ENCODE results near the gene CNPY4.
"Not testable (repeated sequence)": the region's sequence is repeated elsewhere in the genome, so short reads cannot be mapped to it uniquely, and the experiment has no call there.

CNPY4 gene

GRCh38 chr7:100146350-100146749 is 26.9 kb downstream of the CNPY4 start:
- DNase-seq (ENCODE audit: low read depth in 1 of 2, low spot score in 1 of 2) = not testable (repeated sequence)

- DNase-seq (ENCODE audit: low read depth in 1 of 2, low spot score in 1 of 2) = no peak
These were observed 27.8 kb downstream of the CNPY4 start for GRCh38 chr7:100147278-100147677.

- DNase-seq (ENCODE audit: low read depth in 1 of 2, low spot score in 1 of 2) = no peak
These were observed 28.8 kb downstream of the CNPY4 start for GRCh38 chr7:100148225-100148558.

GRCh38 chr7:100148559-100149328 is 29.3 kb downstream of the CNPY4 start, which contains the start of gene LAMTOR4:
LAMTOR4 (plus strand) TSS chr7:100148918; CDS start chr7:100148973, 55 bp downstream.
- peak; percentile 93 to 97 for DNase-seq (ENCODE audit: low read depth in 1 of 2, low spot score in 1 of 2)

- DNase-seq (ENCODE audit: low read depth in 1 of 2, low spot score in 1 of 2) = no peak
These were observed 33.0 kb downstream of the CNPY4 start for GRCh38 chr7:100152404-100152803.

GRCh38 chr7:100152937-100153666 is 33.7 kb downstream of the CNPY4 start:
- no peak for DNase-seq (ENCODE audit: low read depth in 1 of 2, low spot score in 1 of 2)

- no peak for DNase-seq (ENCODE audit: low read depth in 1 of 2, low spot score in 1 of 2)
These were observed 34.5 kb downstream of the CNPY4 start for GRCh38 chr7:100153708-100154535.

GRCh38 chr7:100154651-100155491 is 35.4 kb downstream of the CNPY4 start:
- DNase-seq (ENCODE audit: low read depth in 1 of 2, low spot score in 1 of 2) = no peak

GRCh38 chr7:100155553-100156317 is 36.3 kb downstream of the CNPY4 start:
- no peak for DNase-seq (ENCODE audit: low read depth in 1 of 2, low spot score in 1 of 2)

- no peak for DNase-seq (ENCODE audit: low read depth in 1 of 2, low spot score in 1 of 2)
These were observed 37.1 kb downstream of the CNPY4 start for GRCh38 chr7:100156331-100157068.

- DNase-seq (ENCODE audit: low read depth in 1 of 2, low spot score in 1 of 2) = no peak
These were observed 37.6 kb downstream of the CNPY4 start for GRCh38 chr7:100157069-100157333.

GRCh38 chr7:100157334-100158228 is 38.1 kb downstream of the CNPY4 start:
- no peak for DNase-seq (ENCODE audit: low read depth in 1 of 2, low spot score in 1 of 2)

- DNase-seq (ENCODE audit: low read depth in 1 of 2, low spot score in 1 of 2) = peak; percentile 85 to 88
These were observed 39.0 kb downstream of the CNPY4 start, which contains the start of gene TRAPPC14 for GRCh38 chr7:100158229-100159098. TRAPPC14 (minus strand) TSS chr7:100158723; CDS start chr7:100158499, 224 bp downstream.

GRCh38 chr7:100159099-100159623 is 39.7 kb downstream of the CNPY4 start:
- no peak for DNase-seq (ENCODE audit: low read depth in 1 of 2, low spot score in 1 of 2)

- DNase-seq (ENCODE audit: low read depth in 1 of 2, low spot score in 1 of 2) = no peak
These were observed 40.6 kb downstream of the CNPY4 start for GRCh38 chr7:100160067-100160466.

- no peak for DNase-seq (ENCODE audit: low read depth in 1 of 2, low spot score in 1 of 2)
These were observed 43.6 kb downstream of the CNPY4 start for GRCh38 chr7:100163006-100163531.

- no peak for DNase-seq (ENCODE audit: low read depth in 1 of 2, low spot score in 1 of 2)
These were observed 44.4 kb downstream of the CNPY4 start for GRCh38 chr7:100163871-100164270.

Measured in activated T-helper 1 cell treated with anti-CD3 and anti-CD28 coated beads, Interleukin-2, amount 50 U/mL, for 16 hours (primary cell).